Skin epidermis (tissue), 12 donors: Measurements from ENCODE around the gene KLK5.

Source experiments
- H3K27ac ChIP-seq, 21 experiments: fragments of 200-600 bp; sonication (generic) in 11 of 21; one replicate each; pipeline ENCODE4 v1.5.0; 2020; ENCODE audit warnings: mild to moderate bottlenecking in 3 of 21, inconsistent platforms in 2 of 21, moderate library complexity in 2 of 21
- H3K4me3 ChIP-seq, 7 experiments: fragments of 200-600 bp; sonication (generic) in 2 of 7; one replicate each; pipeline ENCODE4 v1.5.0; 2020; ENCODE audit warnings: inconsistent platforms in 2 of 7, mild to moderate bottlenecking in 2 of 7, moderate library complexity in 1 of 7

KLK5 gene

DNA sequence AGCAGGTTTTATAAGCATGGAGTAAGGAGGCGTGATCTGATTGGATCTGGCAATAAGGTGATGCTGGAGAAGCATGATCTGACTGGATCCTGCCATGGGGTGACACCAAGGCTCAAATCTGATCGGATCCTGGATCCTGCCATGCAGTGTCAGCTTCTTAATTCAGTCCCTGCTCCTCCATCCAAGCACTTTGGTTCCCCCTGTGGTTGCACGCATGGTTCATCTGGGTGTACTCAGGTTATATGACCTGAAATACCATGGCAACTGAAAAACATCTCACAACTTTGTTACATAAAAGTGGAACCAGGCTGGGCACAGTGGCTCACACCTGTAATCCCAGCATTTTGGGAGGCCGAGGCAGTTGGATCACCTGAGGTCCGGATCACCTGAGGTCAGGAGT, 24.0 kb downstream of the KLK5 start:
- no peak overlapping the region for H3K4me3 ChIP-seq

DNA sequence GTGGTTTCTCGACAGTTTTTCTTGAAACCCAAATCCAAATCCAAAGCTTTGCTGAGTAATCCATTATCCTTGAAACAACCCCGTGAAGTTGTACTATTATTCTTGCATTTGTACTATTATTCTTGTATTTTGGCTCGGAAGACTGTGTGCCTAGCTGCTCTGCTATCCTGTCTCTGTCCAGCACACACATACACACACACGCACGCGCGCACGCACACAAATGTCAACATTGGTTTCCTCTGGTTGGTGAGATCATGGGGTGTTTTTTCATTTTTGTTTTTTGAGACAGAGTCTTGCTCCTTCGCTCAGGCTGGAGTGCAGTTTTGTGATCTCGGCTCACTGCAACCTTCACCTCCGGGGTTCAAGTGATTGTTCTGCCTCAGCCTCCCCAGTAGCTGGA, 26.7 kb downstream of the KLK5 start:
- peak overlapping the region in 2 of 21 experiments; percentile 3 to 7 for H3K27ac ChIP-seq
- H3K4me3 ChIP-seq, result no peak overlapping the region

More for the DNA sequence above, 24.0 kb downstream of the KLK5 start:
- no peak overlapping the region for H3K27ac ChIP-seq

DNA sequence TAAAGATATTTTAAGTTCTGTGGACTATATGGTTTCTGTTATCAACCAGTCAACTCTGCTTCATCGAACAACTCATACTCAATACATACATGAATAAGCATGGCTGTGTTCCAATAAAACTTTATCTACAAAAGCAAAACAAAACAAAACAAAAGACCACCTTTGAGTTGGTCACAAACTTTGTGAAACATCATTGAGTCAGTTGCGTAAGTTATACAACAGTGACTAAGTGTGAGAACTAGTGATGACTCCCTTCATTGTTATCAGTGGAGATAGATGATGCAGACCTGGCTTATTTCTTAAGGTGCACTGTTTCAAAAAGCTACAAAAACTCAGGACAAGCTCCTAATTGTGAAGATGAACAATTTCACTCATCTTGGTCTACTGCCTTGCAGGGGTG, 27.1 kb downstream of the KLK5 start:
- Histone ChIP-seq H3K27ac (peak overlapping the region in 1 of 21 experiments; percentile 71), H3K4me3 (no peak overlapping the region)

DNA sequence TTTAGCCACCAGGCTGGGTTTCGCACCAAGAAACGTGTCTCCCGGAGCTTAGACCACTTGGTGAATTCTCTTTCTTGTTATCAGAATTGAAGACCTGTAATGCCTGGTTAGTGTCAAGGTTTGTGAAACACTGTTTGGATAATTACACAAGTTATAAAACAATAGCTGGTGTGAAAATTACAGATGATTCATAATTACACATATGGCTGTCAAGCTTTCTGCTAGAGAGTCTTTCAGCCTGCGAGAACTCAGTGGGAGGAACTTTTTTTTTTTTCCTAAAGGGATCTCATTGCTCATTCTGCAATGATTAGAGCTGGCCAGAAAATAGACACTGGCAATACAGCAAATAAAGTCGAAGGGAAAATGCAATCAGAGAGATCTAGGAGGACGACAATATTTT, 28.3 kb downstream of the KLK5 start:
- peak overlapping the region in 1 of 21 experiments; percentile 71 for H3K27ac ChIP-seq

DNA sequence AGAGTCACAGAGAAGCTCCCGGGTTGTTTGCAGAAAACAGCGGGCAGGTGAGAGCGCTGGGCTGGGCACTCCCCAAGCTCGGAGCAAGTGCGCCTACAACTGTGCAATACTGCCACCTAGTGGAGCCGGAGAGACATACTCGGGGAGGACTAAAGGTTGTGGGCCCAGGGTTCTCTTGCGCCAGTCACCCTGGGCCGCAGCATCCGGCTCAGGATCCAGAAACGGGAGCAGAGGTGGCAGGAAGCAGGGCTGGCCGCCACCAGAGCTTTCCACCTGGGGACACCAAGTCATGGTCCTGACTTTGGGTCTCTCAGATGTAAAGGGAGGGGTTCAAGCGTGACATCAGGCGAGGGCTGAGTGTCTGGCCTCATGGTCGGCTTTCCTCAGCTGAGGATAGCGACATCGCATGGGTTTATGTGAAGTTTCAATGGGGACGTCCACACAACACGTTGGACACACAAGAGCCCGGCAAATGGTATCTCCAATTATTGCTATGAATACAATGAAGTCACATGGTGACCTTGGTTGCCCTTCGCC, 30.5 kb downstream of the KLK5 start:
- H3K27ac ChIP-seq, result no peak overlapping the region
- H3K4me3 ChIP-seq, result no peak overlapping the region

More for the DNA sequence above, 28.3 kb downstream of the KLK5 start:
- H3K4me3 ChIP-seq, result no peak overlapping the region

DNA sequence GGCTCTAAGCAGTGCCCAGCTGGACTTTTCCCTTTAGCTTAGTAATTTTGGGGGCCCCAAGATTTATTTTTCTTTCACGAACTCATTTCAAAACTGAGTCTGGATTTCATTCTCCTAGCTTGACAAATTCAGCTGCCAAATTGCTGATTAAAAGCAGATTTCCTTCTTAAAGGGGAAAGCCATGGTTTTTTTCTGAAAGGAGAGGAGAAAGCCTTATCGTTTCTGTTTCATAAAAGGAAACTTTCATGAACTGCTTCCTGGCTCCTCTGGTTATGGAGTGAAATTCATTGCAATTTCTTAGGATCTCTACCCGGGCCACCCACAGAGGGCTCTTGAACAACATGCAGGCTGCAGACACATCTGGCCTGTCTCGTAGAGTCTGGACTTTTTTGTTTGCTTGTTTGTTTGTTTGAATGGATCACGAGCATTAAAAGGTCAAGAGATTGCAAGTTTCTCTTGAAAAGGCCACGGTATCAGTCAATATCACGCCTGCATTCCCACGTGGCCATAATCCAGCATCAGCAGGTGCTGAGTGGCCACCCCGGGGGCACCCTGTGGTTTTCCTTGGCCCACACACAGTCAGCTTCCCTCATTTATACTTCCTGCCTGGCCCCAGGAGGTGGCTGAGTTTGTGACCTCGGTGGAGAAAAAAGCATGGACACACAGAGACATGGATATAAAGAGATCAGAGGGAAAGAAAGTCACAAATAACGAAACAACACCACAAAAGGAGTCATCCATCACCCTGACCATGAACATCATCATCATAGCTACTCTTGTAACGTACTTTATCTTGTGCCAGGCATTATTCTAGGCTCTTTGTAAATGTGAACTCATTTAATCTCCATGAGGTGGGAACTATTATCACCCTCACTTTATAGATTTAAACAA, 31.2 kb downstream of the KLK5 start:
- Histone ChIP-seq H3K27ac (no peak overlapping the region), H3K4me3 (no peak overlapping the region)

DNA sequence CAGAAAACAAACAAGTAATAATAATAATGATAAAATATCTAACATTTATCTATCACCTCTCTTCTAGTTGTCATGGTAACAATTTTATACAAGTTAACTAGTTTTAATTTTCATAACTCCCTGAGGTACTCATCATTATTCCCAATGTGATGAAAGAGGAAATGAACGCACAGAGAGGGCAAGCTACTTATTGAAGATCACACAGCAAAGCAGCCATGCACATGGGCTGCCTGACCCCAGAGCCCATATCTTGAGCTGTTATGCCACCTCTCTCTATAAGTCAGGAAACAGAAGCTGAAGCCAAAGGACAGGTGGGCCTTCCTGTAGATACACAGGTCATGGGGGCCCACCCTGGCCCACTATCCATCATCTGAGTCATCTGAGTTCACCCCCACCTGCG, 36.8 kb downstream of the KLK5 start:
- H3K27ac ChIP-seq, result no peak overlapping the region
- H3K4me3 ChIP-seq, result no peak overlapping the region

DNA sequence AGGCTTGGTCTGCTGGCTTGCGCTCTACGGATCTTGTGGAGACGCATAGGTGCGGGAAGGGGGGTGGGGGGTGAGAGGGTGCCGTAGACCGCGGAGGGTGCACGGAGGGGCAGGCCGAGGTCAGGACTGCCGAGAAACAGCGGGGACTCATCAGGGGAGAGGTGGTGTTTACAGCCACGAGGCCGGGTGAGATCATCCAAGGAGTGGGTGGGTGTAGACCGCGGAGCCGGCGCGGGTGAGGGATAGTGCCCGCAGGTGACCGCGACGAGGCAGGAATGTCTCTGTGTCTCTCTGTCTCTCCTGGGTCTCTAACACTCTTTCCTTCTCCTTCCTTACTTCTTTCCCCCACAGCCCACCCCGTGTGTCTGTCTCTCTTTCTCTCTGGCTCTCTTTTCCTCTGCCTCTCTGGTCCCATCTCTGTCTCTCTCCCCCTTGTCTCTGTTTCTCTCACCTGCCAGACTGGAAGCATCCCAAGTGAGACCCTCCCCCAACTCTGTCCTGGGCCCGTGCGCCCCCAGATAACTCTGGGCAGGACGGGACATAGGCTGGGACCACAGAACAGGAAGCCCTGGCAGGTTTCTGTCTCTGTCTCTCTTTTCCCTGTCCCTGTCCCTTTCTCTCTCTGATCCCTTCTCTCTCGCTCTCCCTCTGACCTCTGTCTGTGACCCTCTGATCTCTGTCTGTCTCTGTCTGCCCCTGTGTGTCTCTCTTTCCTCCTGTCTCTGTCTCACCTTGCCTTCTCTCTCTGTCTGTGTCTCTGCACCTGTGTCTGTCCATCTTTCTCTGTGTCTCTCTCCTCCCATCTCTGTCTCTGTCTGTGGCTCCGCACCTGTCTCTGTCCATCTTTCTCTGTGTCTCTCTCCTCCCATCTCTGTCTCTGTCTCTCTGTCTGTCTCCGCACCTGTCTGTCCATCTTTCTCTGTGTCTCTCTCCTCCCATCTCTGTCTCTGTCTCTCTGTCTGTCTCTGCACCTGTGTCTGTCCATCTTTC, 39.8 kb downstream of the KLK5 start:
- Histone ChIP-seq H3K4me3 (no peak overlapping the region), H3K27ac (no peak overlapping the region)

DNA sequence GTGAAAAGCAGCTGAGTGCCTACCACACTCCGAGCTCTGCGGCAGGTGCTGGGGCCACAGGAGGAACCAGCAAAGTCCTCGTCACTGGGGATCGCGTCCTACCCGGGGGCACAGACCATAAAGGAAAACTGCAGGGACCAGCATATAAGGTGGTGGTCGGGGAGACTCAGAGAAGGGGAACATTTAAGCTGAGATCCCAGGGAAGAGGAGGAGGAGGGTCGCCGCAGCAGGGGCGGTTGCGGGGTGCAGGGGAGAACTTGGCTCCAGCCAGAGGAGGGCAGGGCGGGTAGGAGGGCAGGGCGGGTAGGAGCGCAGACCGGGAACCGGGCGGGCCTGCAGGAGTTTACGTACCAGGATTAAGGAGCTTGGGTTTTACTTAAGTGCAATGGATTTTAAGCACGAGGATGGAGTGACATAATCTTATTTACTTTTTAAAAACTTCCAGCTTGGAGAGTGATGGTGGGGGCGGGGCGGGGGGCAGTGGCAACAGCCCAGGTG, 40.7 kb downstream of the KLK5 start:
- H3K27ac ChIP-seq, result no peak overlapping the region

DNA sequence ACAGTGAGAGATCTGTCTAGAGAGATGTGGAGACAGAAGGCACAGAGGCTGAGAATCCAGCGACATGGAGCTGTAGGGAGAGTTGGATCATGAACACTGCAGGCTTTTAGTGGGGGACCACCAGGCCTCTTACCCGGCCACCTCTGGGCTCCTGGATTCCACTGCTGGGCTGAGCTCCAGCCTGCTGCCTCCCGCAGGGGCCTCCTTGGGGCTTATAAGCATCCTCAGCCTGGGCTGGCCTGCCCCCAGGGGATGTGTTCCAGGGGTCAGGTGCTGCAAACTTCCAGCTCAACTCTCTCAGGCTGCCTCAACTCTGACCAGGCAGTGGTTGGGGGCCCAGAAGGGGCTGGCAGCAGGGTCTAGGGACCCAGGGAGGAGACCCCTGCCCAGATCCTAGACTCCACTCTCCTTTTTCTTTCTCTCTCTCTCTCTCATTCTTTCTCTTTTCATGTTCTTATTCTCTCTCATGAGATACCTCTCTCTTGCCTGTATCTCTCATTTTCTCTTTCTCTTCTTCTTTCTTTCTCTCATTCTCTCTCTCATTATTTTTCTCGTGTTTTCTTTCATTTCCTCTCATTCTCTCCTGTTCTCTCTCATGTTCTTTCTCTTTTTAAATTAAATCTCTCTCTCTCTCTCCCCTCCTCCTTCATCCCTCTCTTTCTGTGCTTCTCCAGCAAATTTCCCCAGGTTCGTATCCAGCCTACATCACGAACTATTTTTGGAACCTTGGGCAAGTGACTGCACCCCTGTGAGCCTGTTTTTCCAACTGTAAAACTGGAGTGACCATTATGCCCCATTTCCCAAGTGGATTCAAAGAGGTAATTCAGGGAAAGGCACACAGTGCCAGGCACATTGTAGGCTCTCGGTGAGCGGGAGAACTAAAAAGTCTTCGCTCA, 41.4 kb downstream of the KLK5 start, which contains the start of gene KLK4:
TSS of gene KLK4 (minus strand) at position 190 of the 896 bp plus-strand sequence. CDS start 657 bp downstream, outside the sequence.
- Histone ChIP-seq H3K4me3 (no peak within 1 kb of the TSS), H3K27ac (no peak within 1 kb of the TSS)

More for the DNA sequence above, 40.7 kb downstream of the KLK5 start:
- H3K4me3 ChIP-seq, result no peak overlapping the region

DNA sequence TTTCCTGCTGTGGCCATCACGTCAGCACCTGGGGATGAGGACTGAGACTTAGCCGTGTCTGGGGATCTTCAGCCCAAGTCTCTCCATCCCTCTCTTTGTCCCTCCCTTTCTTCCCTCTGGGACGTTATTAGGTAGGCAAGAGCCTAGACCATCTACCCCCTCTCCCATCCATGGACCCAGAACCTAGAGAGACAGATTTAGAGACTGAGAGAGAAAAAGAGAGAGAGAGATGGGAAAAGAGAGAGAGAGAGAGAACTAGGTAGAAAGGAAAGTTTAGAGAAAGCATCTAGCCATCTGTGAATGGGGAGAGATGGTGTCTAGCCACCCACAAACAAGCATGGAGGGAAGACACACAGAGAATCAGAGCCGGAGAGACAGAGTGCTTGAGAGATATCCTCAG, 42.1 kb downstream of the KLK5 start:
- Histone ChIP-seq H3K4me3 (no peak overlapping the region), H3K27ac (no peak overlapping the region)

DNA sequence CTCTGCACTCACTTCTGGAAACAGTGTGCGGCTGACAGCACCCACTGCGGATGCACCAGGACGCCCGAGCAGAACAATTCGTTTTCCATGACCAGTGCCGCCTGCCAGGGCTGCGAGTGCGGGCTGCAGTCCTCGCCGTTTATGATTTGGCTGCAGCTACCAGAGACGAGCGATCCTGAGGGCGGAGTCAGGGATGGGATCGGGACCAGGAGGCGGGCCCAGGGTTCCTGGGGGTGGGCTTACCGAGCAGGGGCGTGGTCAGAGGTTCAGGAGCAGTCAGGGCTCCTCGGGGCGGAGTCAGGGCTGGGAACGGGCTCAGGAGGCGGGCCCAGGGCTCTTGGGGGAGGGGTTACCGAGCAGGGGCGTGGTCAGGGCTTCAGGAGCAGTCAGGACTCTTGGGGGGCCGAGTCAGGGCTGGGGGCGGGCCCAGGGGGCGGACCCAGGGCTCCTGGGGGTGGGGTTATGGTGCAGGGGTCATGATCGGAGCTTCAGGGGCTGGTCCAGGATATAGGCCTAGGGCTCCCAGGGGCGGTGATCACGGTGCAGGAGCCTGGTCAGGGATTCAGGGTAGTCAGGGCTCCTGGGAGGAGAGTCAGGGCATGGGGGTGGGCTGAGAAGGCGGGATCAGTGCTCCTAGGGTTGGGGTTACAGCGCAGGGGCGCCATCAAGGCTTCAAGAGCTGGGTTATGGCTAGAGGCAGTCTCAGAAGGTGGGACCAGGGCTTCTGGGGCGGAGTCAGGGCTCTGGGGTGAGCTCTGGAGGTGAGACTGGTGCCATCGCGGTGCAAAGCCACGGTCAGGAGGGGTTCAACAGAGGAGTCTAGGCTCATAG, 43.4 kb downstream of the KLK5 start:
- Histone ChIP-seq H3K27ac (no peak overlapping the region), H3K4me3 (no peak overlapping the region)

DNA sequence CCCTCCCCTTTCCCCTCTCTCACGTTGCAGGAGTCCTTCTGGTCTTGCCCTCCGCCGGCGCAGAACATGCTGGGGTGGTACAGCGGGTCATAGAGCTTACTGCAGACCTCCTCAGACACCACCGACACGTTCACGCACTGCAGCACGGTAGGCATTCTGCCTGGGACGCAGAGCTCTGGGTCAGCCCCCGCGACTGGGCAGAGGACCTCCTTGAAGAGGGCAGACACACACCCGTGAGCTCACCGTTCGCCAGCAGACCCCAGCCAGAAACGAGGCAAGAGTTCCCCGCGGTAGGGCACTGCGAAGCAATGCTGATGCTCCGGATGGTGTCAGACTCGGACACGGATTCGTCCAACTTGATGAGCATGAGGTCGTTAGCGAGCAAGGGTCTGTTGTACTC, 44.5 kb downstream of the KLK5 start:
- H3K27ac ChIP-seq, result no peak overlapping the region
- no peak overlapping the region for H3K4me3 ChIP-seq

DNA sequence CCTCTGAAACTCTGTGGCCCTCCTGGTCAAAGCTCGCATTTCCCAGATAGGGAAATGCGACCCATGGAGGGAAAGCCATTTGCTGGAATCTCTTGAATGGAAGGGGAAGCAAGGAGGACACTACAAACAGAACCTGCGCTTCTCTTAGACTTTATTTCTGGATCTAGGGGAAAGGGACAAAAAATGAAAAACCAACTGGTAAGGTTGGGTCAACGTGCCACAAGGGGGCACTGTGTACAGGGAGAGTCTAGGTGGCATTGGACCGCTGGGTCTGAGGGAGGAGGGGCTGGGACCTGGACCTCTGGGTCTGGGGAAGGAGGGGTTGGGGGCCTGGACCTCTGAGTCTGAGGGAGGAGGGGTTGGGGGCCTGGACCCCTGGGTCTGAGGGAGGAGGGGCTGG, 46.6 kb downstream of the KLK5 start:
- Histone ChIP-seq H3K4me3 (no peak overlapping the region), H3K27ac (no peak overlapping the region)

DNA sequence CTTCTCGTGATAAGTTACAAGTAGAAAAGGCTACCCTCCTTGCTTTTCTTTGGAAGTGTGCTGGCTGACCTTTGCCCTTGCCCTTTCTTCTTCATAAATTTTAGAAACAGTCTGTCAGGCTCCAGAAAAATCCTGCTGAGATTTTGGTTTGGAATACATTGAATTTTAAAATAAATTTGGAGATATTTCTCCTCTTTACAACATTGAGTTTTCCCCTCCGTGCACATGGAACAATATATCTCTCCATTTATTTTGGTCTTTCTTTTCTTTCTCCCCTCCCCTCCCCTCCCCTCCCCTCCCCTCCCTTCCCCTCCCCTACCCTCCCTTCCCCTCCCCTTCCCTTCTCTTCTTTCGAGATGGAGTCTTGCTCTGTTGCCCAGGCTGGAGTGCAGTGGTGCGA, 50.2 kb downstream of the KLK5 start:
- H3K27ac ChIP-seq, result no peak overlapping the region
- no peak overlapping the region for H3K4me3 ChIP-seq

DNA sequence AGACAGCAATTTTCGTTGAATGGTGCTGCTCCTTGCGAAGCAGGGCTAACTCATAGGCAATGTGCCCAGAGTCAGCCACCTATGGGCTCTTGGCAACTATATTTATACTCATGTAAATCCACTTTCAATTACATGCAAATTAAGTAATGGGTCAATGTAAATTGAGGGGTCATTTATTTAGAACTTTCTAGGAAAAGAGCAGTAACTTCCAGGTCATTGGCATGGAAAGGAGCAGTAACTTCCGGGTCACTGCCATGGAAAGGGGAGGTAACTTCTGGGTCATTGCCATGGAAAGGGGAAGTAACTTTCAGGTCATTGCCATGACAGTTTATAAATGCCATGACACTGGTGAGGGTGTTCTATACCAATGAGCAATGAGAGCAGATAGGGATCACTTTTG, 53.3 kb downstream of the KLK5 start:
- peak overlapping the region in 1 of 21 experiments; percentile 48 for H3K27ac ChIP-seq

DNA sequence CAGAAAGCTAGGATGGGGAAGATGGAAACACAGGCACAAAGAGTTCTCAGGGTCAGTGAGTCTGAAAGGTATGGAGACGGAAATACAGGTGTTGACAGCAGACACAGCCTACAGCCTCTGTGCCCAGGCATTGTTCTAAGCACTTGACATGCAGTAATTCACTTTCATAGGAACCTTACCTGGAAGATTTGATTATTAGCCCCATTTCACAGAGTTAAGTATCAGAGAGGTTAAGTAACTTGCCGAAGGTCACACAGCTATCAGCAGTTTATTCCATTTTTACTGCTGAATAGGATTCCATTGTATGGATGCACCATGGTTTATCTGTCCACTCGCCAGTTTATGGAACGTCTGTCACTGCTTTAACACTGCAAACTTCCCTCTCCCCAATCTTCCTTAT, 54.8 kb downstream of the KLK5 start:
- H3K27ac ChIP-seq, result peak overlapping the region in 2 of 21 experiments; percentile 45 to 63
- no peak overlapping the region for H3K4me3 ChIP-seq

More for the DNA sequence above, 53.3 kb downstream of the KLK5 start:
- no peak overlapping the region for H3K4me3 ChIP-seq

DNA sequence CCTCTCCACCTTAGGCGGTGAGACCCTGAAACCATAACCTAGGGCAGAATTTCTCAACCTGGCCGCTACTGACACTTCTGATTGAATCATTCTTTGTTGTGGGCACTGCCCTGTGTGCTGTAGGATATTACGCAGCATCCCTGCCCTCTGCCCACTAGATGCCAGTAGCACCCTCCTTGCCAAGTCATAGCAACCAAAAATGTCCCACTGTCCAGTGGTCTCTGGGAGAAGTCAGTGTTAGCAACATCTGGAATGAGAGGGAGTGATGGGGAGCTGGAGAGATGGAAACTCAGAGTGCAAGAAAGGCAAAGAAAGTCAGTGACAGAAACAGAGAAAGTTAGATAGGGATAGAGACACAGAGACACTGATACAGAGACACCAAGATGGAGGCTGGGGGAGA, 55.2 kb downstream of the KLK5 start:
- Histone ChIP-seq H3K4me3 (no peak overlapping the region), H3K27ac (peak overlapping the region in 2 of 21 experiments; percentile 14 to 45)
